ENCODE measurements around the gene ADCY2. TPM values are rescaled to one million over a fixed set of nuclear protein-coding genes. Genes with fewer than 3 reads are reported as not detected.

The ADCY2 gene
- total RNA-seq, 2 experiments from 2014 or later = not detected

DNA sequence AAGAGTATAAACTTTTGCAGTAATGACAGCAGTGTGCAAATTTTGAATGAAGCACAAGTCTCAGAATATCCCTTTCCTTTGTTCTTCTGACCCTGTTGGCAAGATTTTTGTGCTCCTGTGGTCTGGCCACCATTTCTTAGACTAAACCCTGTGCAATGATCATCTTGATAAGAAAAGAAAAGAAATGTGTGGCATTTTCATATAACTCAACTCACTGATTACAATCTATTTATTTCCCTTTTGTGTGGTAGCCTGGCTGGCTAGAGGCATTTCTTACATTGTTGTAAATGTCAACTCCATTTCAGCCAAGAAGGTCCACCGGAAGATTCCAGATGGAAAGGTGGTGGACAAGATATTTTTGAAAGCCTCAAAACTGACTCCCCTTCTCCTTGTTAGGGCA is 41.9 kb downstream of the ADCY2 start:
- H3K9me3 Mint-ChIP-seq = no peaks in the 10 kb centered on the region
- no peak for TF ChIP-seq CTCF (IDR thresholded peaks at IDR 0.05)
- DNase-seq (no peak), ATAC-seq (no peak)
- POLR2A ChIA-PET = no interaction called here
- no peak overlapping the region for H3K27ac Mint-ChIP-seq
- intact Hi-C loops (cut with micrococcal nuclease) = no loop called here
- H3K36me3 Mint-ChIP-seq (ENCODE audit: low read depth) = no peaks in the 10 kb centered on the region
- no peaks in the 10 kb centered on the region for H3K4me1 Mint-ChIP-seq (ENCODE audit: low read depth)
- no peaks in the 10 kb centered on the region for H3K27me3 Mint-ChIP-seq
- no peak overlapping the region for H3K4me3 Mint-ChIP-seq
- CTCF ChIA-PET = no interaction called here

- H3K27ac Mint-ChIP-seq = no peak overlapping the region
- H3K4me1 Mint-ChIP-seq (ENCODE audit: low read depth) = no peaks in the 10 kb centered on the region
- no peak overlapping the region for H3K4me3 Mint-ChIP-seq
- ChIA-PET POLR2A (no interaction called here), CTCF (no interaction called here)
- no peak for TF ChIP-seq CTCF (IDR thresholded peaks at IDR 0.05)
- no peak for DNase-seq
- no peaks in the 10 kb centered on the region for H3K27me3 Mint-ChIP-seq
- intact Hi-C loops (cut with micrococcal nuclease) = no loop called here
- no peaks in the 10 kb centered on the region for H3K9me3 Mint-ChIP-seq
- no peak for ATAC-seq
- H3K36me3 Mint-ChIP-seq (ENCODE audit: low read depth) = no peaks in the 10 kb centered on the region
These were observed 49.1 kb downstream of the ADCY2 start for GRCh38 chr5:7445068-7445467.

DNA sequence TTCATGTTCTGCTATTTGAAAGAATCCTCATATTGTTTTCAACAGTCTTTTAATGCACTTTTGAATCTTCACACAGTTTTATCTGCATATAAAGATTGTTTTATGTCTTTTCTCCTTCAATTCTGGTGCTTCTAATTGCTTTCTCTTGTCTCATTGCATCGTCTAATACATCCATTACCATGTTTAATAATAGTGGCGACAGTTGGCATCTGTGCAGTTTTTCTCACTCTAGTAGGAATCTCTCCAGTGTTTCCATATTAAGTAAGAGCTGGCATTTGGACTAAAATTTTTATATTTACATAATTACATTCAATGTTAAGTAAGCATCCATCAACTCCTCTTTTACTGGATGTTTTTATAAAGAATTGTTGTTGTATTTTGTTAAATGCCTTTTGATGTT is 49.9 kb downstream of the ADCY2 start:
- Mint-ChIP-seq H3K27ac (no peak overlapping the region), H3K27me3 (no peaks in the 10 kb centered on the region), H3K4me3 (no peak overlapping the region), H3K4me1 (ENCODE audit: low read depth) (no peaks in the 10 kb centered on the region), H3K9me3 (no peaks in the 10 kb centered on the region), H3K36me3 (ENCODE audit: low read depth) (no peaks in the 10 kb centered on the region)
- CTCF ChIA-PET = no interaction called here
- intact Hi-C loops (cut with micrococcal nuclease) = no loop called here
- TF ChIP-seq CTCF (IDR thresholded peaks at IDR 0.05) = no peak
- DNase-seq = no peak
- no peak for ATAC-seq
- POLR2A ChIA-PET = no interaction called here

DNA sequence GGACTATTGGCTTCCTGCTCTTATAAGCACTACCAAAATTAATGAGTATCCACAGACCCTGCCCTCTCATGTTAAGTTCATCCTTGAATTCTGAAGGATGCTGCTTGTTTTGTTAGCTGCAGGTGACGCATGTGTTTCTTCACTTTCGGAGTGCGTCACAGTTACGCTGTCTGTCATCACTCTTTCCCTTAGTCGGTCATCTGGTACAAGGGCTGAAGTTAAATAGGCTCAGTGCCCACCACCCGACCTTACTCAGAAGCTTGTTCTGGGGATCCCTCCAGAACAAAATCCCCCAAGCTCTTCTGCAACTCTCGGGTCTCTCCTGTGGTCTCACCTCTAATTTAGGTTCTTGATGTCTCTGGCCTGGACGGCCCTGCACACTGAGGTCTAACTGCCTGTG is 51.0 kb downstream of the ADCY2 start:
- intact Hi-C loops (cut with micrococcal nuclease) = no loop called here
- H3K9me3 Mint-ChIP-seq = no peaks in the 10 kb centered on the region
- no peak overlapping the region for H3K27ac Mint-ChIP-seq
- H3K36me3 Mint-ChIP-seq (ENCODE audit: low read depth) = no peaks in the 10 kb centered on the region
- ATAC-seq (no peak), DNase-seq (no peak)
- H3K4me1 Mint-ChIP-seq (ENCODE audit: low read depth) = no peaks in the 10 kb centered on the region
- ChIA-PET POLR2A (no interaction called here), CTCF (no interaction called here)
- no peak for TF ChIP-seq CTCF (IDR thresholded peaks at IDR 0.05)
- H3K4me3 Mint-ChIP-seq = no peak overlapping the region
- H3K27me3 Mint-ChIP-seq = no peaks in the 10 kb centered on the region

- intact Hi-C loops (cut with micrococcal nuclease) = no loop called here
- Mint-ChIP-seq H3K4me3 (no peak overlapping the region), H3K4me1 (ENCODE audit: low read depth) (no peaks in the 10 kb centered on the region), H3K27ac (no peak overlapping the region), H3K36me3 (ENCODE audit: low read depth) (no peaks in the 10 kb centered on the region), H3K9me3 (no peaks in the 10 kb centered on the region), H3K27me3 (no peaks in the 10 kb centered on the region)
- POLR2A ChIA-PET = no interaction called here
- DNase-seq (no peak), ATAC-seq (no peak)
- CTCF ChIA-PET = no interaction called here
- no peak for TF ChIP-seq CTCF (IDR thresholded peaks at IDR 0.05)
These were observed 58.0 kb downstream of the ADCY2 start for GRCh38 chr5:7453947-7454346.

Measured in activated CD8-positive, alpha-beta T cell treated with anti-CD3 and anti-CD28 coated beads for 36 hours (primary cell).